Left lung (tissue), 10 donors: Measurements from ENCODE around the gene SYNE4. TPM values are rescaled to one million over a fixed set of nuclear protein-coding genes. Genes with fewer than 3 reads are reported as not detected.

Source experiments
- ATAC-seq: fragments of 200-7000 bp; cut with Tn5 transposase; one replicate; pipeline ENCODE4 v1.9.1; 2020; ENCODE audit warnings: moderate library complexity
- DNase-seq, 4 donors: peaks; one replicate each; pipeline ENCODE4 v3.0.0-alpha.2; 2013 to 2020
- H3K27ac ChIP-seq, 2 donors: fragments of 200-600 bp; sonication (generic) in 1 of 2; one replicate each; pipeline versions ENCODE4 v1.5.0 to v1.8.0; 2020 to 2021
- H3K27me3 ChIP-seq, 2 donors: fragments of 200-600 bp; sonication (generic) in 1 of 2; one replicate each; pipeline versions ENCODE4 v1.5.0 to v1.8.0; 2020 to 2021
- H3K36me3 ChIP-seq, 2 donors: fragments of 200-600 bp; sonication (generic) in 1 of 2; one replicate each; pipeline versions ENCODE4 v1.5.0 to v1.8.0; 2020 to 2021
- H3K4me1 ChIP-seq, 2 donors: fragments of 200-600 bp; one replicate each; pipeline ENCODE4 v1.8.0; 2021
- H3K4me3 ChIP-seq, 2 donors: fragments of 200-600 bp; sonication (generic) in 1 of 2; one replicate each; pipeline versions ENCODE4 v1.5.0 to v1.8.0; 2020 to 2021; ENCODE audit warnings: mild to moderate bottlenecking in 1 of 2
- H3K9me3 ChIP-seq, 2 donors: fragments of 200-600 bp; sonication (generic) in 1 of 2; one replicate each; pipeline versions ENCODE4 v1.5.0 to v1.8.0; 2020 to 2021
- CTCF ChIP-seq, 2 donors: fragments of 200-600 bp; sonication (generic) in 1 of 2; IDR thresholded peaks; one replicate each; pipeline versions ENCODE4 v1.5.0 to v1.8.0; 2021; ENCODE audit warnings: antibody characterized with exemption in 2 of 2
- intact Hi-C, 2 donors: fragments of 100-400 bp; cut with DNase I; formaldehyde crosslinking; loops; one replicate each; pipeline versions ENCODE4 v1.11.2 to v1.14.2; 2022
- polyA plus RNA-seq, 6 donors: library from polyadenylated mRNA; unstranded; fragments of 120-200 nt; gene quantifications; one replicate each; pipeline ENCODE4 v1.2.1, GENCODE V29; 2013; ENCODE audit not compliant: insufficient read length in 6 of 6
- total RNA-seq, 2 donors: library from RNA; stranded (reverse); fragmentation: NEBNext Ultra II Directional; extraction: Animal tissue kit (Norgen Biotek cat#: 25700); gene quantifications; one replicate each; pipeline ENCODE4 v1.2.1, GENCODE V29; 2021
- donor health status: DM: no; HTN: yes; CAD: no.
- donor health status: DM: no; HTN: no; CAD: no.

SYNE4 gene
- total and polyA plus RNA-seq, 8 donors = 6.8 to 13.1 (median 8.7) TPM

GRCh38 chr19:35955881-35956634 is 52.6 kb downstream of the SYNE4 start:
- TF ChIP-seq CTCF (IDR thresholded peaks at IDR 0.05) = no peak
- peaks cover 0 to 30% of the 10 kb centered on the region in 2 donors for H3K4me1 ChIP-seq
- intact Hi-C loops = no loop called here
- H3K4me3 ChIP-seq = no peak overlapping the region
- DNase-seq (no peak), ATAC-seq (no peak)
- H3K27ac ChIP-seq = peak overlapping the region in 1 of 2 donors; percentile 28
- H3K9me3 ChIP-seq = no peaks in the 10 kb centered on the region
- H3K27me3 ChIP-seq = peaks cover 17 to 39% of the 10 kb centered on the region in 2 donors
- H3K36me3 ChIP-seq = no peaks in the 10 kb centered on the region

Other genes with a start within 250 kb of the SYNE4 start
- gene ARHGAP33, start 233.2 kb downstream of the SYNE4 start, total RNA-seq = 10 to 100 TPM; 11.4 to 11.9 TPM
- gene ARHGAP33, start 233.2 kb downstream of the SYNE4 start, polyA plus RNA-seq = 10 to 100 TPM; 23.7 to 35.6 (median 29.4) TPM
- not detected for gene PRODH2, start 196.0 kb downstream of the SYNE4 start, total RNA-seq
- under 1 TPM in 3 of 6 donors, not detected in 3; 0.15 to 0.31 (median 0.16) TPM for gene PRODH2, start 196.0 kb downstream of the SYNE4 start, polyA plus RNA-seq
- under 1 TPM in 1 of 2 donors, not detected in 1; 0.08 TPM for gene NPHS1, start 156.3 kb downstream of the SYNE4 start, total RNA-seq
- gene NPHS1, start 156.3 kb downstream of the SYNE4 start, polyA plus RNA-seq = 1 to 10 TPM in 3 of 6 donors, under 1 TPM in 3; 0.45 to 2.0 (median 1.0) TPM
- gene KIRREL2, start 151.9 kb downstream of the SYNE4 start, total RNA-seq = under 1 TPM in 1 of 2 donors, not detected in 1; 0.08 TPM
- 1 to 10 TPM in 5 of 6 donors, under 1 TPM in 1; 0.76 to 3.5 (median 2.4) TPM for gene KIRREL2, start 151.9 kb downstream of the SYNE4 start, polyA plus RNA-seq
- gene APLP1, start 140.2 kb downstream of the SYNE4 start, total RNA-seq = 1 to 10 TPM; 3.0 to 8.6 TPM
- 10 to 100 TPM in 1 of 6 donors, 1 to 10 TPM in 5; 8.0 to 11.0 (median 9.3) TPM for gene APLP1, start 140.2 kb downstream of the SYNE4 start, polyA plus RNA-seq
- gene NFKBID, start 108.3 kb downstream of the SYNE4 start, total RNA-seq = 10 to 100 TPM; 11.8 to 19.1 TPM
- 1 to 10 TPM; 3.7 to 9.5 (median 7.2) TPM for gene NFKBID, start 108.3 kb downstream of the SYNE4 start, polyA plus RNA-seq
- 10 to 100 TPM; 24.7 to 26.0 TPM for gene HCST, start 106.3 kb downstream of the SYNE4 start, total RNA-seq
- 1 to 10 TPM; 3.6 to 5.9 (median 4.4) TPM for gene HCST, start 106.3 kb downstream of the SYNE4 start, polyA plus RNA-seq
- 100 to 1,000 TPM; 205 to 407 TPM for gene TYROBP, start 100.5 kb downstream of the SYNE4 start, total RNA-seq
- gene TYROBP, start 100.5 kb downstream of the SYNE4 start, polyA plus RNA-seq = 10 to 100 TPM; 12.3 to 15.7 (median 13.3) TPM
- gene LRFN3, start 72.4 kb downstream of the SYNE4 start, total RNA-seq = 10 to 100 TPM; 12.2 to 14.8 TPM
- 10 to 100 TPM in 3 of 6 donors, 1 to 10 TPM in 3; 8.0 to 13.6 (median 11.1) TPM for gene LRFN3, start 72.4 kb downstream of the SYNE4 start, polyA plus RNA-seq
- 10 to 100 TPM; 14.0 to 16.5 TPM for gene SDHAF1, start 13.6 kb downstream of the SYNE4 start, total RNA-seq
- 10 to 100 TPM in 5 of 6 donors, 1 to 10 TPM in 1; 9.4 to 13.3 (median 10.9) TPM for gene SDHAF1, start 13.6 kb downstream of the SYNE4 start, polyA plus RNA-seq
- gene ALKBH6, start 5.4 kb upstream of the SYNE4 start, total RNA-seq = 10 to 100 TPM; 19.3 to 22.7 TPM
- 10 to 100 TPM; 16.8 to 21.0 (median 19.2) TPM for gene ALKBH6, start 5.4 kb upstream of the SYNE4 start, polyA plus RNA-seq
- gene CLIP3, start 24.1 kb upstream of the SYNE4 start, total RNA-seq = 10 to 100 TPM in 1 of 2 donors, 1 to 10 TPM in 1; 5.8 to 16.6 TPM
- gene CLIP3, start 24.1 kb upstream of the SYNE4 start, polyA plus RNA-seq = 10 to 100 TPM; 22.4 to 33.0 (median 31.5) TPM
- gene THAP8, start 45.5 kb upstream of the SYNE4 start, total RNA-seq = 1 to 10 TPM; 7.1 to 7.2 TPM
- 1 to 10 TPM; 5.7 to 8.4 (median 6.9) TPM for gene THAP8, start 45.5 kb upstream of the SYNE4 start, polyA plus RNA-seq
- gene WDR62, start 46.1 kb upstream of the SYNE4 start, total RNA-seq = 1 to 10 TPM; 3.7 to 4.3 TPM
- gene WDR62, start 46.1 kb upstream of the SYNE4 start, polyA plus RNA-seq = 1 to 10 TPM; 4.0 to 6.7 (median 4.5) TPM
- not detected for gene OVOL3, start 102.3 kb upstream of the SYNE4 start, total RNA-seq
- under 1 TPM in 2 of 6 donors, not detected in 4; 0.27 to 0.34 TPM for gene OVOL3, start 102.3 kb upstream of the SYNE4 start, polyA plus RNA-seq
- 10 to 100 TPM; 43.7 to 51.7 TPM for gene POLR2I, start 106.1 kb upstream of the SYNE4 start, total RNA-seq
- 10 to 100 TPM; 35.8 to 52.4 (median 45.7) TPM for gene POLR2I, start 106.1 kb upstream of the SYNE4 start, polyA plus RNA-seq
- 100 to 1,000 TPM; 116 to 130 TPM for gene TBCB, start 106.7 kb upstream of the SYNE4 start, total RNA-seq
- 100 to 1,000 TPM in 4 of 6 donors, 10 to 100 TPM in 2; 90.2 to 122 (median 111) TPM for gene TBCB, start 106.7 kb upstream of the SYNE4 start, polyA plus RNA-seq
- 100 to 1,000 TPM; 688 to 720 TPM for gene CAPNS1, start 131.3 kb upstream of the SYNE4 start, total RNA-seq
- gene CAPNS1, start 131.3 kb upstream of the SYNE4 start, polyA plus RNA-seq = 100 to 1,000 TPM; 479 to 615 (median 546) TPM
- 10 to 100 TPM; 47.1 to 64.9 TPM for gene COX7A1, start 143.6 kb upstream of the SYNE4 start, total RNA-seq
- 10 to 100 TPM; 29.4 to 47.3 (median 35.1) TPM for gene COX7A1, start 143.6 kb upstream of the SYNE4 start, polyA plus RNA-seq
- 1 to 10 TPM; 3.2 to 3.5 TPM for gene ZNF565, start 205.9 kb upstream of the SYNE4 start, total RNA-seq
- 1 to 10 TPM; 7.1 to 8.3 (median 7.8) TPM for gene ZNF565, start 205.9 kb upstream of the SYNE4 start, polyA plus RNA-seq
- gene ZNF146, start 206.3 kb upstream of the SYNE4 start, total RNA-seq = 10 to 100 TPM; 42.8 to 47.7 TPM
- 100 to 1,000 TPM; 112 to 140 (median 121) TPM for gene ZNF146, start 206.3 kb upstream of the SYNE4 start, polyA plus RNA-seq